Dedifferentiated amniotic fluid mesenchymal stem cell (primary cell): ENCODE measurements around the gene NDUFS7.

ENCODE experiments used
- DNase-seq: peaks from one replicate; pipeline ENCODE4 v3.0.0-alpha.2; 2016; ENCODE audit errors: extremely low spot score

NDUFS7 gene

GRCh38 chr19:1364070-1364704 is 19.5 kb upstream of the NDUFS7 start:
- no peak for DNase-seq

- no peak for DNase-seq
Observed at GRCh38 chr19:1365319-1366269, 18.1 kb upstream of the NDUFS7 start.

- DNase-seq = no peak
Observed at GRCh38 chr19:1366296-1366695, 17.4 kb upstream of the NDUFS7 start.

- no peak for DNase-seq
Observed at GRCh38 chr19:1366899-1367870, 16.5 kb upstream of the NDUFS7 start.

- no peak for DNase-seq
Observed at GRCh38 chr19:1369214-1369805, 14.4 kb upstream of the NDUFS7 start.

- DNase-seq = no peak
Observed at GRCh38 chr19:1370579-1371361, 12.9 kb upstream of the NDUFS7 start.

- no peak for DNase-seq
Observed at GRCh38 chr19:1373042-1373533, 10.6 kb upstream of the NDUFS7 start.

GRCh38 chr19:1373534-1374249 is 10.0 kb upstream of the NDUFS7 start:
- DNase-seq = no peak

GRCh38 chr19:1374250-1374577 is 9.5 kb upstream of the NDUFS7 start:
- DNase-seq = no peak

GRCh38 chr19:1376415-1376805 is 7.3 kb upstream of the NDUFS7 start:
- DNase-seq = no peak

- no peak for DNase-seq
Observed at GRCh38 chr19:1377176-1377964, 6.3 kb upstream of the NDUFS7 start.

- DNase-seq = no peak
Observed at GRCh38 chr19:1377965-1378785, 5.5 kb upstream of the NDUFS7 start.

- DNase-seq = no peak
Observed at GRCh38 chr19:1379126-1379905, 4.4 kb upstream of the NDUFS7 start.

- DNase-seq = no peak
Observed at GRCh38 chr19:1379961-1380489, 3.7 kb upstream of the NDUFS7 start.

GRCh38 chr19:1382250-1382649 is 1.5 kb upstream of the NDUFS7 start:
- no peak for DNase-seq

GRCh38 chr19:1383017-1383311 is 743 bp upstream of the NDUFS7 start:
- no peak for DNase-seq

- no peak for DNase-seq
Observed at GRCh38 chr19:1384085-1384462, 367 bp downstream of the NDUFS7 start.
